Stimulated activated CD8-positive, alpha-beta memory T cell treated with anti-CD3 and anti-CD28 coated beads, Interleukin-15, amount 100 ng/mL, for 24 hours (primary cell): ENCODE data around the gene TNPO1.
"Not testable (repeated sequence)": the region's sequence is repeated elsewhere in the genome, so short reads cannot be mapped to it uniquely, and the experiment has no call there.

Experiments
- DNase-seq: peaks from one replicate; pipeline ENCODE4 v3.0.0-alpha.2; 2020; ENCODE audit warnings: low read depth

TNPO1 gene

DNA sequence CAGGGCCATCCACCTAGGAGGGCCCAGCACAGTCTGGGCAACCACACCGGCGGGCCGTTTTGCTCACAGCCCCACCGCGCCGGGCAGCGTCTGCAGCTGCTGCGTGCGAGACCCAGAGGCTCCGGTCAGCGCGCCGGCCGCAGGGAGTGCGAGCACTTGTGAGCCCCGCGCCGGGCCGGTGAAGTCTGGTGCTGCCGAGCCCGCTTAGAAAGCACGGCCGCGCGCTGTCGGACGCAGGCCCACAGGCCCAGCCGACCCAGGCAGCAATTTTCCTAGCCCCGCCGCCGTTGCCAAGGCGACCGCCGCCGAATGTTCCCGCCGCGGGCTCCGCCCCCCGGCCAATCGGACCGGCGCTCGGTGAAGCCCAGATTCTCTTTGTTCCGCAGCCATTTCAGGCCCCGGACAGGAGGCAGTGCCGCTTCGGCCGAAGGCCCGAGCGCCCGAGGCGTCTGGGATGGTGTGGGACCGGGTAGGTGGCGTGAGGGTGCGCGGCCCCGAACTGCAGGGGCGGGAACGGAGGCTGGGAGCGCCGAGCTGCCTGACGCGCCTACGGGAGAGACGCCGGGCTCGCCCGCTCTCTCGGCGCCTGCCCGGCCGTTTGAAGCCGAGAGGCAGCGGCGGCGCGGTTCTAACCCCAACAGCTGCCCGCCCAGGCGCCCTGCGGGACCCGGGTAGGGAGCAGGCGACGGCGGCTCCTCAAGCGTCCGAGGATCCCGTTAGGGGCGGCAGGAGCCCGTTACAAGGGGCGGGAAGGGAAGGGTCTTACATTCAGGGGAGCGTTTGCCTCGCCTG is at the start of gene TNPO1:
TNPO1 (plus strand) TSS at position 378 of the 792 bp plus-strand sequence; CDS start at position 455, 77 bp downstream.
- peak; percentile 73 for DNase-seq

DNA sequence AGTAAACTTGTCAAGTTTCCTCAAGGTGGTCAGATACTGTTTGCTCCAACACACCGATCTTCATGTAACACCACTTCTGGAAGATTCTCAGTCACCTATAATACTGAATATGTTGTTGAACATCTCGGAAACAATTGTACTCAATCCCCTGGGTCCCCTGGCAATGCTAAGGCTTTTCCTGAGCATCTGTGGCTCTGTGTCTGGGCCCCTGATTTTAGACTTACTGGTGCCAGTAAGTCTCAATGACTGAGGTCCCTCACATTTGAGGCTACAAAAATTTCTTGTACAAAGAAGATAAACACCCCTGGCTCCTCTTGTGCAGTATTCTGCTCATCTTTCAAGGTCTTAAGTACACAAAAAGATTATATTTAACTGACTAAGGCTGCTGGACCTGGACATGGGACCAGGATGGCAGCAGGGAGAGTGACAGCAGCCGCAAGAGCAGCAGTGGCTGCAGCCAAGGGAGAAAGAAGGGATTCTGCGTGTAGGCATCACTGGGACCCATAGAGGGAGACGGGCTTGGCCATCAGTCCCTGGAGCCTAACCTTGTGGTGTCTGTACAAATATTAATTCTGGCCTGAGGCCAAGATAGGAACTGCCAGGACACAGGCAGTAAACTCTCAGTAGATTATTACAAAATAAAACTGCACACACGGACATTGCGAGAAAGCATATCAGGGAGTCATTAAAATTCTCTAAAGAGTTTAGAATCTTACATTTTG is 49.0 kb upstream of the TNPO1 start:
- no peak for DNase-seq

DNA sequence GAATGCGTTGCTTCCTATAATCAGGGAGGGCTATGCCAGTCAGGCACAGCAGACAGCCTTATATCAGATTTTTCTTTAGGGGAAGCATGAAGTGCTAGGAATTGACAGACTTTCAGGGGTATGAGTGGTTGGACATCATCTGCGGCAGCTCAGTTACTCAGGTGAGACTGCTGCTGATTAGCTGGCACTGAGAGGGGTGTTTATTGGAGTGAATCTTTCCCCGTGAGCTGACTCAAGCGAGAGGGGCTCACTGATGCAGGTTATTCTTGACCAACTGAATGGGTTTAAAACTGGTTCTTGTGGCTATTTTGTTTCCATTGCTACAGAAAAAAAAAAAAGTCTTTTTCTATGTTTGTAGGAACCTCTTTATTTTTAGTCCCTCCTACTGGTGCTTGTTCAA is 46.2 kb upstream of the TNPO1 start:
- DNase-seq, result no peak

DNA sequence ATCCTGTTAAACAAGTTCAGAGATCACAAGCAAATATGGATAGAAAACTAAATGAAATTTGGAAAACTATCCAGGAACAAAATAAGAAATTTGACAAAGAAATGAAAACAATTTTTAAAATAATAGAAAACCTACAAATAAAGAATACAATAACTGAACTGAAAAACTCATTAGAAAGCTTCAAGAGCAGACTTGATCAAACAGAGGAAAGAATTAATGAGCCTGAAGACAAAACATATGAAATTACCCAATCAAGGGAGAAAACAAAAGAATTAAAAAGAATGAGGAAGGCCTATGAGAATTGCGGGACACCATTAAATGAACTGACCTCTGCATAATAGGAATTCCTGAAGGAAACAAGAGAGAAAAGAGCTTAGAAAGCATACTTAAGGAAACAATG is 39.8 kb upstream of the TNPO1 start:
- no peak for DNase-seq

DNA sequence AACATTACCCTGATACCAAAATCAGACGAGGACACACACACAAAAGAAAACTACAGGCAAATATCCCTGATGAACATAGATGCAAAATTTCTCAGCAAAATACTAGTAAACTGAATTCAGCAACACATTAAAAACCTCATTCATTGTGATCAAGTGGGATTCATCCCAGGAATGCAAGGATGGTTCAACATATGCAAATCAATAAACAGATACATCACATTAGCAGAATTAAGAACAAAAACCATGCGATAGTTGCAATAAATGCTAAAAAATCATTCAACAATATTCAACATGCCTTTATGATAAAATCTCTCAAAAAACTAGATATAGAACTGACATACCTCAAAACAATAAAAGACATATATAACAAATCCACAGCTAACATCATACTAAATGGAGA is 36.9 kb upstream of the TNPO1 start:
- no peak for DNase-seq

DNA sequence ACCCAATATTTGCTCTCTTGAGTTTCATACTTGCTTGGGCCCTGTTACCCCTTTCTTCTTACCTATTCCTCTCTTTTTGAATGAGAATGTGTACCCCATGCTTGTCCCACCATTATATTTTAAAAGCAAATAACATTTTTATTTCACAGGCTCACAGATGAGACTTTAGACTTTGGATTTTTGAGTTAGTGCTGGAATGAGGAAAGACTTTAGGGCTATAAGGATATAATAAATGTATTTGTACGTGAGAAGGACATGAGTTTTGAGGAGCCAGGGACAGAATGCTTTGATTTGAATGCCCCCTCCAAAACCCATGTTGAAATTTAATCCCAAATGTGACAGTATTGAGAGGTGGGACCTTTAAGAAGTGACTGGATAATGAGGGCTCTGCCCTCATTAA is 33.1 kb upstream of the TNPO1 start:
- no peak for DNase-seq

DNA sequence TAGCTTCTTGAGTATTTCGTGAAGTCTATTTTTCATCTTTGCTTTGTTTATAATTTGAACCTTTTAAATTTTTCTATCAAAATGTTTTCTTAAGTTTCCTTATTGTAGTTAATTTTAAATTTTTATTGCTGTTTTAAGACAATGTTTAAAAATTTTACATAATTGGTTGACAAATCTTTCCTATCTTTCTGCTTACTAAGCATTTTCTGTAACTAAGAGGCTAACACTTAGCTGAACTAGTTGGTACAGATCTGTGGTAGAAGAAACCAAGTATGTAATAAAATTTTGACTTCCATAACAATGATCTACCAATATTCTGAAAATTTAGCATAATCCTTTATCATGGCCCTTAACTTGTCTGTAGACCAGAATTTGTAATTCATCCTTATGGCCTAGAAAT is 32.3 kb upstream of the TNPO1 start:
- DNase-seq, result no peak

DNA sequence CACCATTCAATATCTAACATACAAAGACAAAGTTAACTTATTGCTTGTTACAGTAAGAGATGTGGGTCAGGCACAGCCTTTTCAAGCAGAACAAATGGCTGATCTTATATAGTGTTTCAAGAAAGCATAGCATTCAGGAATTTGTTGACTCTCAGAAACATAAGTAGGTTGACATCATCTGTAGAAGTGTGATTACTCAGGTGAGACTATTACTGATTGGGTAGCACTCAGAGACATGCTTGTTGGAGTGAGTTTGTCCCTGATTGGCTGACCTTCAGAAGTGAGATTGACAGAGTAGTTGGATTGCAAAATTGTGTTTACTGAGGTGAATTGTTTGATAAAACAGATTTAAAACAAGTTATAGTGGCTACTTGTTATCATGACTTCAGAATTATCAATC is 30.7 kb upstream of the TNPO1 start:
- DNase-seq, result no peak

DNA sequence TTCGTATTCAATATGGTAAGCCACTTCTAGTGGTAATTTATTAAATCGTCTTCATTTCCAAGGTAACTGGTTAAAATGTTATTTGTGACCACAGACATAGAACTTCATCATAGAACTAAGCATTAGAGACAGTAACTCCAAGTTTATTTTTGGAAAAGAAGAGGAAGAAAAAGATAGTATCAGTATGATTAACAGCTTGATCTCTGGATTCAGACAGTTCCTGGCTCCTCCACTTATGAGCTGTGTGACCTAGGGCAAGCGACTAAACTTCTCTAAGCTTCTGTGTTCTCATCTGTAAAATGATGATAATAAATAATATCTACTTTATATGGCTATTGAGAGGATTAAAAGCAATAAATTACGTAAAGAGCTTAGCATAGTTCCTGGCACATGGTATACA is 29.8 kb upstream of the TNPO1 start:
- no peak for DNase-seq

DNA sequence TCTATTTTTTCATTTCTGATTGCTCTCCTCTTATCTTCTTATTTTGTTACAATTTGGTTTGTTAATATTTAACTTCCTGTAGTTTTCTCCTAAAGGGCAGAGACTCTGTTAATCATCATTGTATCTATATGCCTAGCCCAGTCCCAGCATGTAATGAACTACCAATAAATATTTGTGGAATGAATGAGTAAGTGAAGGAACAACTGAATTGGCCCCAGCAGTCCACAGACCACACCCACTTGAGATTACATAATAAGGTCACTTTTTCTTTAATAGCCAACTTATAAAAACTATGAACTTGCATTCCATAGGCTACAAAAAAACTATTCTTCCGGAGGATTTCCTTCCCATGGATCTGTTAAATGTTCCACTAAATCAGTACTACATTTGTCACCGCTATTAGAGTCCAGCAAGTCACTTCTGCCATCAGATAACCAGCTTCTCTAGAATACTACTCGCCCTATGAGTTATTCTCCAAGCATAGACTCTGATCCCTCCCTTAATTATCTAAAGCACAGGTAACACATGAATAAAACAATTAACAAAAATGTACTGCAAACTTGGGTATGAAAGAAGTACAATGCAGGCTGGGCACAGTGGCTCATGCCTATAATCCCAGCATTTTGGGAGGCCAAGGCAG is 27.5 kb upstream of the TNPO1 start:
- DNase-seq, result no peak

DNA sequence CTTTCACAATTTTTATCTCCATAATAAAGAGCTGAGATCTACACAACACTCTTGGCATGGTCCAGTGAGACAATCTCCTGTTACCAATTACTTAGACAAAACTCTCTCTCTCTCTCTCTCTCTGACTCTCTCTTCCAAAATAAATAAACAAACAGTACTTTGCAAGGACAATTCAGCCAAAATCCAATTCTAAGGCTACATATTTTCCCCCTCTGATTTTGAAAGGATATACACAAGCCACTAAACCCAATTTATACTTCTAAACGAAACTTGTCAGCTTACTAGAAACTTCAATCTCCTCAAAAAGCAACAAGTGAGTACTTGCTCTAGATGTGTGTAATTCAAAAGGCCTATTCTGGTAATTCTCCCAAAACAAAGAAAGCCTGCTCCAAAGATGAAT is 26.3 kb upstream of the TNPO1 start:
- no peak for DNase-seq

DNA sequence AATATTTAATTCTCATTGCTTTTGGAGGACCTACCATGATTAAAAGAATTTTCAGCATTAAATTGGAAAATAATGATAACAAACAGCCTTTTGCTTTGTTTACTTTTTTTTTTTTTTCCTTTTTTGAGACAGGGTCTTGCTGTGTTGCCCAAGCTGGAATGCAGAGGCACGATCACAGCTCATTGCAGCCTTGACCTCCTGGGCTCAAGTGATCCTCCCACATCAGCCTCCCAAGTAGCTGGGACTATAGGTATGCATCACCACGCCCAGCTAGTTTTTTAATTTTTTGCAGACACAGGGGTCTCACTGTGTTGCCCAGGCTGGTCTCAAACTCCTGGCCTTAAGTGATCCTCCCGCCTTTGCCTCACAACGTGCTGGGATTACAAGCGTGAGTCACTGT is 23.8 kb upstream of the TNPO1 start:
- not testable (repeated sequence) for DNase-seq

DNA sequence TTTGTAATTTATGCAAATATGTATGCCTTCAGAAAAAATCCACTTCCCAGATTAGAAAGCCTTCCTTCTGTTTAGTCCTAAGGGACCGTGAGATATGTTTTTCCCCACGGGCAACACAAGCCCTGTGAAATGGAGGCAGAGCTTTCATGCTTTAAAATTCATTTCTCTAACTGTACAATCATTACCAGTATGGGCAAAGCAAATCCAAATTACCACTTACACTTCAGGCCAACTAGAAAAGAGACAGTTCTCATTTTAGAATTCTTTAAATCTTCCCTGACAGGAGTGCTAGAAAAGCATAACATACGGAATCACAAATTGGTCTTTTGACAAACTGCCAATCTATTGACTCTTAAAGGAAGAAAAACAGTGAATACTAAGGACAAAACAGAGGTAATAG is 20.5 kb upstream of the TNPO1 start:
- no peak for DNase-seq

DNA sequence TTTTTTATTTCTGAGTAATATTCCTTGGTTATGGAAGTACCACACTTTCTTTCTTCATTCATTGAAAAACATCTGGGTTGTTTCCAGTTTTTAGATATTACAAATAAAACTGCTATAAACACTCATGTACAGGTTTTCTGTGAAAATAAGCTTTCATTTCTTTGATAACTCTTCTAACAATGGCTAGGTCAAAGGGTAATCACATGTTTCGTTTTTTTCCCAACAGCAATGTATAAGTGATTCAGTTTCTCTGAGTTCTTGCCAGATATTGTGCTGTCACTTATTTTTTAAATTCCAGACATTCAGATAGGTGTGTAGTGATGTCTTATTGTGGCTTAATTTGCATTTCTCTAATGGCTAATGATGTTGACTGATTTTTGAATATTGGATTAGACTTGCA is 16.7 kb upstream of the TNPO1 start:
- no peak for DNase-seq

DNA sequence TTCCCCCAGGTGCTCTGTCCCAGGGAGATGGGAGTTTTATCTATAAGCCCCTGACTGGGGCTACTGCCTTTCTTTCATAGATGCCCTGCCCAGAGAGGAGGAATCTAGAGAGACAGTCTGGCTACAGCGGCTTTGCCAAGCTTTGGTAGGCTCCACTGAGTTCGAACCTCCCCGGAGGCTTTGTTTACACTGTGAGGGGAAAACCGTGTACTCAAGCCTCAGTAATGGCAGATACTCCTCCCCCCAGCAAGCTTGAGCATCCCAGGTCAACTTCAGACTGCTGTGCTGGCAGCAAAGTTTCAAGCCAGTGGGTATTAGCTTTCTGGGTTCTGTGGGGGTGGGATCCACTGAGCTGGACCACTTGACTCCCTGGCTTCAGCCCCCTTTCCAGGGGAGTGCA is 7.8 kb upstream of the TNPO1 start:
- DNase-seq, result not testable (repeated sequence)

DNA sequence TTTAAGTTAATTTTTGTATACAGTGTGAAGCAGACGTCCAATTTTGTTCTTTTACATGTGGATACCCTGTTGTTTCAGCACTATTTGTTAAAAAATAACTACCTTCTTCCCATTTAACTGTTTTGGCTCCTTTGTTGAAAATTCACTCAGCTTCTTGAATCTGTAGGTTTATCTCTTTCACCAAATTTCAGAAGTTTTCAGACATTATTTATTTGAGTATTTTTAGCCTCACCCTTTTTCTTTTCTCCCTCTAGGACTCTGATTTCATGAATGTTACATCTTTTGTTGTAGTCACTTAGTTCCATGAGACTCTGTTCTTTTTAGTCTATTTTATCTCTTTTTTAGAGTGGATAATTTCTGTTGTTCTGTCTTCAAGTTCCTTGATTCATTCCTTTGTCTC is 4.6 kb upstream of the TNPO1 start:
- DNase-seq, result no peak

DNA sequence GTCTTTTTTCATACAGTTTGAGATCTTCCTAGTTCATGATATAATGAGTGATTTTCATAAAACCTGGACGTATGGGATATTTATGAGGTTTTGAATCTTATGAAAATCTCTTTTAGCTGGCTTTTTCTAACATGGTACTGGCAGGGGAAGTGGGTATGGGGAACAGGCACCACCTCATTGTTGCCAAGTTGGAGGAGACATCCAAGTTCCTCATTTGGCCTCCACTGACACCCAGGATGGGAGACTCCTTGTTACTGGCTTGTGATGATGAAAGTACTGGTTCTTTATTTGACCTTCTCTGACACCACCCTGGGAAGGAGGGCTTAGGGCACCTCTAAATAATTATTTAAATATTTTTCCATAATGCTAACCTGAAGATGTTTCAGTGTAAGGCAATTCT is 4.0 kb upstream of the TNPO1 start:
- DNase-seq, result no peak

DNA sequence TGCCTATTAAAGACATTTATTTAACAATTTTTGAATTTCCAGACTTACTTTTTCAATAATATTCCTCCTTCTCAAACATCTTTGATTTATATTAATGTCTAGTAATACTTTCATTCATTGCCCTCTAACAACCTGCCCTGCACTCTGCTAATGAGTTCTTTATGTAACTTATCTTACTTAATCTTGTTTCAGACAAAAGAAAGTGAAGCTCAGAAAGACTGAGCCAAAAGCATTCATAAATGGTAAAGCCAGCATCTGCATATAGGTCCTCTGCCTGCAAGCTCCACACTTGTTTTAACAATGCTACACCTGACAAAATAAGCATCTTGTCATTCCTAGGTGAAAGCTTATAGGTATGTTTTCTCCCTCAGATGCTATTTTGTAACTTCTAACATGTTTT is 2.4 kb upstream of the TNPO1 start:
- DNase-seq, result no peak

DNA sequence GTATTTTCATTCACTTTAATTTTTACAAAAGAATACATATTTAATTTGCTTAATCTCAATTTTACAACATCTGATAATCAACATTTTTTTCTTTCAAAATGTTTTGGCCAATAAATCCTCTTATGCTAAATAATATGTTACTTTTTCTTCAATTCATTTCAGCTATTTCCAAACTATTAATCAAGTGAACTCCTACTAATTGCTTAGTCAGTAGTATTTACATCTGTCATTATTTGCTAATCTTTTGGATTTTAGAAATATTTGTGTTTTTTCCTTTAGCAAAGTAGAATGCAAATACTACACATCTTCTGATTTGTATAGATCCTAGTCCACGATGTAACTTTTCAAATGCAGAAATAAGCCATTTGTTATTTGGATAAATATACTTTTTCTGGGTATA is 1.6 kb upstream of the TNPO1 start:
- no peak for DNase-seq

DNA sequence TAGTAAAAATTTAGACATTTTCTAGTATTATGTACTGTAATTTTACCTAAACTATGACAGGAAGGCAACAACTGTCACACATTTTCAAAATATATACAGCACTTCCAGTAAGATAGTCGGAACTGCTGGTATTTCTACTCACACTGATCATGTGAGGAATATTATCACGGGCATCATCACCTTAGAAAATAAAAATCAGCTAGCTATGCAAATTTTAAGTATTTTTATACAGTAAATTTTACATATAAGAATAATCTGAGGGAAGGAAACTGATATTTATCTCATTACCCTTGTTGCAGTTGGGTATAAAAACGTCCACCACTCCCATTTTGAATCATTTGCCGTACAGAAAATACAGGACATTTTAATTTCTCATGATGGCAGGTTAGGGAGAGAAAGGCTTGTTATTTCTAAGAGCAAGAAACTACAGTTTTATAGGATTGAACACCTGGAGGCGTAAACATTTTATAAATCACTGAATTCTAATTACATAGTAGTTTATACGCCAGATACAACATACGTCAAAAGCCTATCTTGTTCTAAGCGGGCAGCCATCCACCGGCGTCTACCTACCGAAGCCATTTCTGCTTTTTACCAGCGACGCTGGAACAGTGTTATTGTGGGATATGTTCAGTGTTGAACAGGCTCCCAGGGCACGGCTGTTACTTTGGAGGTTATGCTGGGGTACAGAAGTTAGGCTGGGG is 729 bp upstream of the TNPO1 start:
- DNase-seq, result no peak

DNA sequence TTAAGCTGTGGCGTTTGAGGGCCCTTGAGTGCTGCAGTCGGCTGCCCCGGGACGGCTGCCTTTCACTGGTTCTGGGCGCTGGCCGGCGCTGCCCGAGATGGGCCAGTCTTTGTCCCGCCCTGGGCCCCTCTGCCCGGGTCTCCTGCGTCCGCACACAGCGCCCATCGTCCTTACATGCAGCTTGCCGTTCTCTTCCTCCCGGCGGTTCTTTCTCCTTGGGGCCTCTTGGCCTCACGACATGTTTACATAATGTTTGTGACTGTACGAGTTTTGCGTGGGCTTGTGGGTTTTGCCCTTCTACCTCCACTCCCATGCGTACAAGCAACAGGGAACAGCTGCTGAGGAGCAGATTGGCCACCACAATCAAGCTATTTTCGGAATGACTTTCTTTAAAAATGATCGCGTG is 618 bp downstream of the TNPO1 start:
- DNase-seq, result no peak

DNA sequence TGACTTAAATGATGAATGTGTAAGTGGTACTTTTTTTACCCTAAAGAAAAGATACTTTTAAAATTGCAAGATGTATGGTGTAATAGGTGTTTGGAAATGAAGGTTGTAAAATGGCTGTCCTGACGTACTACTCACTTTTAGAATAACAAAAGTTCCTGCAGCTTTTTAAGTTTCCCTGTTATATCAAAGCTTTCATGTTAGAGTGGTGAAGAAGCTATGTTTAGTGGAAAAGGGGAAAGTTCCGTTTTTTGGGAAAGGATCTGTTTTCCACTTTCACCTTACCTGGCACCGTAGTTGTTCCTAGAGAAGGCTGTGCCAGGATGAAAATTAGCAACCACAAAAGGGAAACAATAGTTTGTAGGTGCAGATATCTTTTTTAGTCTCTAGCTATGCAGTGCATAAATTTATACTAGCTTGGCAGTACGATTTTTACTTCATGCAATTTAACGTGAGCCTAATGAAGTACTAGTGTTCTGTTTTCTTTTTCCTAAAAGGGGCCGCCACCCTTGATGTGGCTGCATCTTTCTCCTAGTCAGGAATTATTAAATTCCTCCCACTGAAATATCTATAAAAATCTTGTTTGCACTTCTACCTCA is 1.3 kb downstream of the TNPO1 start:
- DNase-seq, result no peak
